HepG2 (cell line): Measurements from ENCODE around the gene PRSS21. TPM values are rescaled to one million over a fixed set of nuclear protein-coding genes. Genes with fewer than 3 reads are reported as not detected.

Experiments used
- BHLHE40 ChIP-seq: IDR thresholded peaks from 2 replicates; pipeline ENCODE4 v1.6.1; 2011; ENCODE audit warnings: low read length, improper control_type of control experiment
- BORCS8-MEF2B ChIP-seq: sonication (generic); formaldehyde crosslinking; IDR thresholded peaks from 2 replicates; pipeline ENCODE4 v1.8.0; 2022; ENCODE audit warnings: mild to moderate bottlenecking, missing genetic modification reagents
- EP300 ChIP-seq, 3 experiments: sonication (generic) in 1 of 3; formaldehyde crosslinking in 1 of 3; IDR thresholded peaks; 2 replicates each; pipeline versions ENCODE4 v1.5.1 to v1.6.1; 2011 to 2020; ENCODE audit warnings: low read depth in 2 of 3, low read length in 2 of 3, borderline replicate concordance in 1 of 3, improper control_type of control experiment in 1 of 3, mild to moderate bottlenecking in 1 of 3, missing genetic modification reagents in 1 of 3, moderate library complexity in 1 of 3
- HDAC2 ChIP-seq: sonication (generic); formaldehyde crosslinking; IDR thresholded peaks from 2 replicates; pipeline ENCODE4 v1.4.0; 2020; ENCODE audit warnings: missing genetic modification reagents
- IRF2 ChIP-seq: IDR thresholded peaks from 2 replicates; pipeline ENCODE4 v1.6.1; 2018; ENCODE audit warnings: missing genetic modification reagents, missing compliant biosample characterization
- MAF1 ChIP-seq: sonication (generic); formaldehyde crosslinking; IDR thresholded peaks from 2 replicates; pipeline ENCODE4 v1.5.0; 2020; ENCODE audit warnings: missing genetic modification reagents, borderline replicate concordance
- POLR2A ChIP-seq, 2 experiments: IDR thresholded peaks; 2 replicates each; pipeline ENCODE4 v1.6.1; 2011; ENCODE audit warnings: low read depth in 2 of 2, low read length in 2 of 2, mild to moderate bottlenecking in 1 of 2, moderate library complexity in 1 of 2; ENCODE audit not compliant: insufficient read depth in 1 of 2
- POLR2G ChIP-seq: fragments of 200-400 bp; formaldehyde crosslinking; IDR thresholded peaks from 2 replicates; pipeline ENCODE4 v1.6.1; 2018; ENCODE audit warnings: mild to moderate bottlenecking, low read depth, low read length, moderate library complexity
- SOX5 ChIP-seq: IDR thresholded peaks from 2 replicates; pipeline ENCODE4 v1.6.1; 2016; ENCODE audit warnings: borderline replicate concordance
- THAP11 ChIP-seq: IDR thresholded peaks from 2 replicates; pipeline ENCODE4 v1.6.1; 2016; ENCODE audit warnings: missing biosample characterization, missing genetic modification reagents
- ZKSCAN5 ChIP-seq: sonication (generic); formaldehyde crosslinking; IDR thresholded peaks from 2 replicates; pipeline ENCODE4 v1.5.1; 2020; ENCODE audit warnings: mild to moderate bottlenecking, missing genetic modification reagents
- ZNF3 ChIP-seq: IDR thresholded peaks from 2 replicates; pipeline ENCODE4 v1.7.0; 2017; ENCODE audit warnings: inconsistent platforms
- ZNF614 ChIP-seq: IDR thresholded peaks from 2 replicates; pipeline ENCODE4 v1.6.1; 2018; ENCODE audit warnings: missing biosample characterization, missing genetic modification reagents, inconsistent platforms, borderline replicate concordance
- ZNF775 ChIP-seq: sonication (generic); formaldehyde crosslinking; IDR thresholded peaks from 2 replicates; pipeline ENCODE4 v1.4.0; 2020; ENCODE audit warnings: missing genetic modification reagents, mild to moderate bottlenecking, moderate library complexity, borderline replicate concordance
- polyA plus RNA-seq, 8 experiments: library from polyadenylated mRNA; depleted of rRNA in 3 of 8; stranded (reverse) in 7 of 8; unstranded in 1 of 8; fragments of >200 nt; fragmentation: Illumina TruSeq in 4 of 8; extraction: Trizol in 4 of 8; gene quantifications; 2 replicates each; pipeline versions ENCODE4 v1.2.1 to v1.2.3, GENCODE V29; 2011 to 2016; ENCODE audit warnings: low read depth in 4 of 8, missing spikeins in 1 of 8, mixed read lengths in 1 of 8; ENCODE audit not compliant: insufficient read depth in 1 of 8
- total RNA-seq, 5 experiments: library from RNA; depleted of rRNA; stranded (reverse); fragments of >200 nt; fragmentation: Illumina TruSeq; extraction: Trizol; gene quantifications; 2 replicates each; pipeline ENCODE4 v1.2.3, GENCODE V29; 2016; ENCODE audit warnings: low read depth in 1 of 5
- TF ChIP-seq, protein P1 (sequence below): sonication (generic); formaldehyde crosslinking; IDR thresholded peaks from 2 replicates; pipeline ENCODE4 v1.9.0; 2022; ENCODE audit warnings: low read depth, missing genetic modification reagents
- TF ChIP-seq, protein P2 (sequence below): sonication (generic); formaldehyde crosslinking; IDR thresholded peaks from 2 replicates; pipeline ENCODE4 v1.4.0; 2020; ENCODE audit warnings: missing genetic modification reagents
- TF ChIP-seq, protein P3 (sequence below): sonication (generic); formaldehyde crosslinking; IDR thresholded peaks from 2 replicates; pipeline ENCODE4 v1.4.0; 2020; ENCODE audit warnings: mild to moderate bottlenecking, missing genetic modification reagents
- TF ChIP-seq, protein P4 (sequence below): sonication (generic); formaldehyde crosslinking; IDR thresholded peaks from 2 replicates; pipeline ENCODE4 v1.8.0; 2022; ENCODE audit warnings: mild to moderate bottlenecking, missing genetic modification reagents; ENCODE audit not compliant: insufficient replicate concordance
- TF ChIP-seq, protein P5 (sequence below): sonication (generic); formaldehyde crosslinking; IDR thresholded peaks from 2 replicates; pipeline ENCODE4 v1.4.0; 2020; ENCODE audit warnings: missing genetic modification reagents; ENCODE audit errors: not compliant biosample characterization

The PRSS21 gene
- total and polyA plus RNA-seq, 2 of the 13 experiments (the other 11 are each of a cell fraction or from before 2014, with no cell fraction given), result not detected

DNA sequence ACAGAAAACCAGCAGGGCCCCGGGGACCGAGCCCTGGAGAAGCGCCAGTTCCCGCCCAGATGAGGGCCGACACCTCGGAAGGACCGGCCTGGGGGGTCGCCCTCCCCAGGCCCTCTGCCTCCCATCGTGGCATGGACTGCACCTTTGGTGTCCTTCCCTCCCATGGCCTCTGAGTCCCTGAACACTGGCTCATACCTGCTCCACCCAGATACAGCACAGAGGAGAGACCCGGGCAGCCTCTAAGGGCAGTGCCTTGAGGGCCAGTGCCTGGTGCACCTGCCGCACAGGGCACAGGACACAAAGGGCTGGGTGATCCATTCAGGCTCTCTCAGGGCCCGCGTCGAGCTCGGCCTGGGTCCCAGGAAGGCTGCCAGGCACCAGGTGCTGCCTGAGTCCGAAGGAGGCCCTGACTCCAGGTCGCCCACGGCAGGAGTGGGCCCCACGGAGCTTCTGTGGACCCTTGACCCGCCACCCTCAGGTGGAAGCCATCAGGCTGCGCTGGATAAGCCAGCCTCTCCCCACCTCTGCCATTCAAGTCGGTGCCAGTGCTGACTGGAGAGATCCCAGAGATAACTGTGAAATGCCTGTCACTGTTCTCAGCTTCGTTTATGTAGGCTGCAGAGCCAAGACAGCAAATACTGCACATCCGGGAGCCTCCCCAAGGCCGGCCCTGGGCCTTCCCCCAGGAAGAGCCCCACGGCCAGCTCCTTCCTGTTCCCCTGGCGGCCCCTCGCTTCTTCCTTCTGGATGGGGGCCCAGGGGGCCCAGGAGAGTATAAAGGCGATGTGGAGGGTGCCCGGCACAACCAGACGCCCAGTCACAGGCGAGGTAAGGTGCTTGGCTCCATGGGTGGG, 12.7 kb downstream of the PRSS21 start, which contains the start of gene ZG16B (continued):
- TF ChIP-seq, protein P1, sequence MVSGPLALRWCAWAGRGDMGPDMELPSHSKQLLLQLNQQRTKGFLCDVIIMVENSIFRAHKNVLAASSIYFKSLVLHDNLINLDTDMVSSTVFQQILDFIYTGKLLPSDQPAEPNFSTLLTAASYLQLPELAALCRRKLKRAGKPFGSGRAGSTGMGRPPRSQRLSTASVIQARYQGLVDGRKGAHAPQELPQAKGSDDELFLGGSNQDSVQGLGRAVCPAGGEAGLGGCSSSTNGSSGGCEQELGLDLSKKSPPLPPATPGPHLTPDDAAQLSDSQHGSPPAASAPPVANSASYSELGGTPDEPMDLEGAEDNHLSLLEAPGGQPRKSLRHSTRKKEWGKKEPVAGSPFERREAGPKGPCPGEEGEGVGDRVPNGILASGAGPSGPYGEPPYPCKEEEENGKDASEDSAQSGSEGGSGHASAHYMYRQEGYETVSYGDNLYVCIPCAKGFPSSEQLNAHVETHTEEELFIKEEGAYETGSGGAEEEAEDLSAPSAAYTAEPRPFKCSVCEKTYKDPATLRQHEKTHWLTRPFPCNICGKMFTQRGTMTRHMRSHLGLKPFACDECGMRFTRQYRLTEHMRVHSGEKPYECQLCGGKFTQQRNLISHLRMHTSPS (CRISPR knock-in tag), result peak; percentile 58; the same call in 1 of the 2 replicates
- TF ChIP-seq MAF1 (CRISPR knock-in tag), result no peak
- TF ChIP-seq ZKSCAN5, result no peak
- TF ChIP-seq HDAC2, result no peak
- TF ChIP-seq, protein P2, sequence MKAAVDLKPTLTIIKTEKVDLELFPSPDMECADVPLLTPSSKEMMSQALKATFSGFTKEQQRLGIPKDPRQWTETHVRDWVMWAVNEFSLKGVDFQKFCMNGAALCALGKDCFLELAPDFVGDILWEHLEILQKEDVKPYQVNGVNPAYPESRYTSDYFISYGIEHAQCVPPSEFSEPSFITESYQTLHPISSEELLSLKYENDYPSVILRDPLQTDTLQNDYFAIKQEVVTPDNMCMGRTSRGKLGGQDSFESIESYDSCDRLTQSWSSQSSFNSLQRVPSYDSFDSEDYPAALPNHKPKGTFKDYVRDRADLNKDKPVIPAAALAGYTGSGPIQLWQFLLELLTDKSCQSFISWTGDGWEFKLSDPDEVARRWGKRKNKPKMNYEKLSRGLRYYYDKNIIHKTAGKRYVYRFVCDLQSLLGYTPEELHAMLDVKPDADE, result no peak
- peak; percentile 20; the same call in 1 of the 2 replicates for TF ChIP-seq THAP11 (CRISPR knock-in tag)
- TF ChIP-seq, protein P3, sequence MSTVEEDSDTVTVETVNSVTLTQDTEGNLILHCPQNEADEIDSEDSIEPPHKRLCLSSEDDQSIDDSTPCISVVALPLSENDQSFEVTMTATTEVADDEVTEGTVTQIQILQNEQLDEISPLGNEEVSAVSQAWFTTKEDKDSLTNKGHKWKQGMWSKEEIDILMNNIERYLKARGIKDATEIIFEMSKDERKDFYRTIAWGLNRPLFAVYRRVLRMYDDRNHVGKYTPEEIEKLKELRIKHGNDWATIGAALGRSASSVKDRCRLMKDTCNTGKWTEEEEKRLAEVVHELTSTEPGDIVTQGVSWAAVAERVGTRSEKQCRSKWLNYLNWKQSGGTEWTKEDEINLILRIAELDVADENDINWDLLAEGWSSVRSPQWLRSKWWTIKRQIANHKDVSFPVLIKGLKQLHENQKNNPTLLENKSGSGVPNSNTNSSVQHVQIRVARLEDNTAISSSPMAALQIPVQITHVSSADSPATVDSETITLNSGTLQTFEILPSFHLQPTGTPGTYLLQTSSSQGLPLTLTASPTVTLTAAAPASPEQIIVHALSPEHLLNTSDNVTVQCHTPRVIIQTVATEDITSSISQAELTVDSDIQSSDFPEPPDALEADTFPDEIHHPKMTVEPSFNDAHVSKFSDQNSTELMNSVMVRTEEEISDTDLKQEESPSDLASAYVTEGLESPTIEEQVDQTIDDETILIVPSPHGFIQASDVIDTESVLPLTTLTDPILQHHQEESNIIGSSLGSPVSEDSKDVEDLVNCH, result no peak
- no peak for TF ChIP-seq ZNF3 (CRISPR knock-in tag)
- peak; percentile 39; the same call in 1 of the 2 replicates for TF ChIP-seq POLR2G
- TF ChIP-seq ZNF775 (CRISPR knock-in tag), result no peak
- TF ChIP-seq SOX5 (CRISPR knock-in tag), result peak; percentile 31; the same call in 1 of the 2 replicates
- TF ChIP-seq IRF2 (CRISPR knock-in tag), result no peak
- no peak for TF ChIP-seq BHLHE40
- TF ChIP-seq, protein P4, sequence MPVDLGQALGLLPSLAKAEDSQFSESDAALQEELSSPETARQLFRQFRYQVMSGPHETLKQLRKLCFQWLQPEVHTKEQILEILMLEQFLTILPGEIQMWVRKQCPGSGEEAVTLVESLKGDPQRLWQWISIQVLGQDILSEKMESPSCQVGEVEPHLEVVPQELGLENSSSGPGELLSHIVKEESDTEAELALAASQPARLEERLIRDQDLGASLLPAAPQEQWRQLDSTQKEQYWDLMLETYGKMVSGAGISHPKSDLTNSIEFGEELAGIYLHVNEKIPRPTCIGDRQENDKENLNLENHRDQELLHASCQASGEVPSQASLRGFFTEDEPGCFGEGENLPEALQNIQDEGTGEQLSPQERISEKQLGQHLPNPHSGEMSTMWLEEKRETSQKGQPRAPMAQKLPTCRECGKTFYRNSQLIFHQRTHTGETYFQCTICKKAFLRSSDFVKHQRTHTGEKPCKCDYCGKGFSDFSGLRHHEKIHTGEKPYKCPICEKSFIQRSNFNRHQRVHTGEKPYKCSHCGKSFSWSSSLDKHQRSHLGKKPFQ (CRISPR knock-in tag), result no peak
- 0 out of 4 replicates have a peak, but pooled peaks of 1 of the 2 experiments have one; percentile 22 for TF ChIP-seq EP300 (IDR thresholded peaks at IDR 0.05; ENCODE audit: low read depth in 2 of 2, low read length in 2 of 2)
- TF ChIP-seq EP300 (CRISPR knock-in tag; IDR thresholded peaks at IDR 0.05; ENCODE audit: borderline replicate concordance), result no peak
- TF ChIP-seq POLR2A (IDR thresholded peaks at IDR 0.05; ENCODE audit: insufficient read depth in 1 of 2, low read depth in 2 of 2, low read length in 2 of 2), result peak in 1 of 2 experiments; percentile 41; a peak in 1 of 4 replicates
- TF ChIP-seq ZNF614 (CRISPR knock-in tag), result no peak
- TF ChIP-seq, protein P5, sequence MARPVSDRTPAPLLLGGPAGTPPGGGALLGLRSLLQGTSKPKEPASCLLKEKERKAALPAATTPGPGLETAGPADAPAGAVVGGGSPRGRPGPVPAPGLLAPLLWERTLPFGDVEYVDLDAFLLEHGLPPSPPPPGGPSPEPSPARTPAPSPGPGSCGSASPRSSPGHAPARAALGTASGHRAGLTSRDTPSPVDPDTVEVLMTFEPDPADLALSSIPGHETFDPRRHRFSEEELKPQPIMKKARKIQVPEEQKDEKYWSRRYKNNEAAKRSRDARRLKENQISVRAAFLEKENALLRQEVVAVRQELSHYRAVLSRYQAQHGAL (CRISPR knock-in tag), result no peak
- no peak for TF ChIP-seq BORCS8-MEF2B
